ENCODE data around the gene DNAJC22. TPM values are rescaled to one million over a fixed set of nuclear protein-coding genes. Genes with fewer than 3 reads are reported as not detected.

The DNAJC22 gene
- total and polyA plus RNA-seq, 2 donors (not counting 1 experiment from before 2014, with no cell fraction given) = not detected

GRCh38 chr12:49298160-49298559 is 48.5 kb upstream of the DNAJC22 start:
- Histone ChIP-seq H3K27ac (ENCODE audit: low read length in 2 of 2) (no peak overlapping the region), H3K9ac (ENCODE audit: low read length) (no peak overlapping the region), H3K9me3 (ENCODE audit: control extremely low read depth in 1 of 3, control insufficient read depth in 2 of 3, insufficient read depth in 1 of 3, low read length in 2 of 3) (peaks cover 0 to 18% (median 0%) of the 10 kb centered on the region in 3 donors), H3K36me3 (replicated peaks in 1 of 2; ENCODE audit: control extremely low read depth in 1 of 2, control insufficient read depth in 1 of 2, extremely low read depth in 1 of 2, insufficient read depth in 2 of 2, low read length in 1 of 2) (no peaks in the 10 kb centered on the region), H2AFZ (ENCODE audit: insufficient read depth, low read depth, low read length, poor library complexity, severe bottlenecking) (no peak overlapping the region), H3K27me3 (replicated peaks in 1 of 4; ENCODE audit: control extremely low read depth in 1 of 4, control insufficient read depth in 3 of 4, insufficient read depth in 4 of 4, low read length in 3 of 4) (peaks cover 0 to 68% (median 34%) of the 10 kb centered on the region in 4 experiments), H3K4me3 (ENCODE audit: control extremely low read depth in 1 of 5, extremely low read depth in 1 of 5, insufficient read depth in 1 of 5, low read depth in 2 of 5, low read length in 4 of 5) (no peak overlapping the region), H3K79me2 (ENCODE audit: control insufficient read depth, insufficient read depth, low read length) (no peaks in the 10 kb centered on the region), H4K20me1 (ENCODE audit: control insufficient read depth, insufficient read depth, low read length, poor library complexity, severe bottlenecking) (no peaks in the 10 kb centered on the region), H3K4me2 (replicated peaks; ENCODE audit: low read depth, low read length, poor library complexity, severe bottlenecking) (no peak overlapping the region), H3K4me1 (ENCODE audit: control insufficient read depth in 2 of 2, insufficient read depth in 2 of 2, low read length in 2 of 2) (peaks cover 30 to 40% of the 10 kb centered on the region in 2 donors)
- H3K4me1 Mint-ChIP-seq = peaks cover 27% of the 10 kb centered on the region
- ATAC-seq (ENCODE audit: low read depth) (no peak), DNase-seq (no peak)
- no peak for TF ChIP-seq EZH2 (IDR thresholded peaks at IDR 0.05; ENCODE audit: borderline replicate concordance, insufficient read depth, low read depth, low read length, poor library complexity, severe bottlenecking)
- no peak for TF ChIP-seq CTCF (IDR thresholded peaks at IDR 0.05)
- POLR2A ChIA-PET = no interaction called here
- H3K27ac Mint-ChIP-seq = no peak overlapping the region
- peaks cover 55% of the 10 kb centered on the region for H3K27me3 Mint-ChIP-seq
- intact Hi-C loops (cut with micrococcal nuclease) = no loop called here
- CTCF ChIA-PET = interaction anchor here (1.8 to 5.3 kb wide), 2 partner anchors 10 to 49 kb away, joined by 9 to 30 read pairs; partner anchors contain the start of gene DNAJC22
- H3K9me3 Mint-ChIP-seq (ENCODE audit: insufficient read depth) = no peaks in the 10 kb centered on the region
- peak overlapping the region; percentile 67 for H3K4me3 Mint-ChIP-seq
- WGBS (ENCODE audit: insufficient coverage) = 51% methylated on average over 6 of the region's 6 CpGs

GRCh38 chr12:49301760-49302159 is 44.9 kb upstream of the DNAJC22 start:
- peaks cover 53% of the 10 kb centered on the region for H3K27me3 Mint-ChIP-seq
- 66% methylated on average over 3 of the region's 4 CpGs for WGBS (ENCODE audit: insufficient coverage)

More at GRCh38 chr12:49301760-49302159, 44.9 kb upstream of the DNAJC22 start:
- Histone ChIP-seq H3K9me3 (ENCODE audit: control extremely low read depth in 1 of 3, control insufficient read depth in 2 of 3, insufficient read depth in 1 of 3, low read length in 2 of 3) (peaks cover 0 to 6% (median 0%) of the 10 kb centered on the region in 3 donors), H3K9ac (ENCODE audit: low read length) (no peak overlapping the region), H2AFZ (ENCODE audit: insufficient read depth, low read depth, low read length, poor library complexity, severe bottlenecking) (no peak overlapping the region), H3K79me2 (ENCODE audit: control insufficient read depth, insufficient read depth, low read length) (no peaks in the 10 kb centered on the region), H3K36me3 (replicated peaks in 1 of 2; ENCODE audit: control extremely low read depth in 1 of 2, control insufficient read depth in 1 of 2, extremely low read depth in 1 of 2, insufficient read depth in 2 of 2, low read length in 1 of 2) (no peaks in the 10 kb centered on the region), H3K27ac (ENCODE audit: low read length in 2 of 2) (no peak overlapping the region), H3K4me3 (ENCODE audit: control extremely low read depth in 1 of 5, extremely low read depth in 1 of 5, insufficient read depth in 1 of 5, low read depth in 2 of 5, low read length in 4 of 5) (no peak overlapping the region), H3K4me1 (ENCODE audit: control insufficient read depth in 2 of 2, insufficient read depth in 2 of 2, low read length in 2 of 2) (peaks cover 14 to 17% of the 10 kb centered on the region in 2 donors), H3K4me2 (replicated peaks; ENCODE audit: low read depth, low read length, poor library complexity, severe bottlenecking) (no peak overlapping the region), H3K27me3 (replicated peaks in 1 of 4; ENCODE audit: control extremely low read depth in 1 of 4, control insufficient read depth in 3 of 4, insufficient read depth in 4 of 4, low read length in 3 of 4) (peaks cover 0 to 43% (median 20%) of the 10 kb centered on the region in 4 experiments), H4K20me1 (ENCODE audit: control insufficient read depth, insufficient read depth, low read length, poor library complexity, severe bottlenecking) (no peaks in the 10 kb centered on the region)
- Mint-ChIP-seq H3K4me3 (no peak overlapping the region), H3K9me3 (ENCODE audit: insufficient read depth) (no peaks in the 10 kb centered on the region), H3K4me1 (peaks cover 18% of the 10 kb centered on the region), H3K27ac (no peak overlapping the region)
- no peak for ATAC-seq (ENCODE audit: low read depth)
- TF ChIP-seq EZH2 (IDR thresholded peaks at IDR 0.05; ENCODE audit: borderline replicate concordance, insufficient read depth, low read depth, low read length, poor library complexity, severe bottlenecking) (no peak), CTCF (IDR thresholded peaks at IDR 0.05) (no peak)
- no peak for DNase-seq
- CTCF ChIA-PET = interaction anchor here (0.7 to 1.5 kb wide), 2 partner anchors 13 to 60 kb away, joined by 3 to 6 read pairs; no protein-coding TSS in a partner anchor
- intact Hi-C loops (cut with micrococcal nuclease) = no loop called here
- POLR2A ChIA-PET = no interaction called here

Measured in B cell (primary cell).